B cell (primary cell): ENCODE data around the gene RASSF3. TPM values are rescaled to one million over a fixed set of nuclear protein-coding genes. Genes with fewer than 3 reads are reported as not detected.

Source experiments
- ATAC-seq: fragments of 200-7000 bp; cut with Tn5 transposase; one replicate; pipeline ENCODE4 v1.10.0; 2021; ENCODE audit warnings: low read depth, mild to moderate bottlenecking, moderate number of reproducible peaks, moderate library complexity
- CTCF ChIA-PET: fragments of 350-600 bp; sonication (Branson Sonifier 250); formaldehyde crosslinking; loops from one replicate; lab custom pipeline; 2021; ENCODE audit warnings: antibody characterized with exemption, inconsistent platforms; lab: Charles Lee
- POLR2A ChIA-PET: fragments of 350-600 bp; sonication (Branson Sonifier 250); formaldehyde crosslinking; loops from one replicate; lab custom pipeline; 2021; ENCODE audit warnings: antibody characterized with exemption; lab: Charles Lee
- DNase-seq: peaks from one replicate; pipeline ENCODE4 v3.0.0; 2013
- H2AFZ ChIP-seq: 2 replicates; pipeline ENCODE4 v1.6.1; 2012; ENCODE audit warnings: mild to moderate bottlenecking, low read depth, low read length; ENCODE audit not compliant: insufficient read depth, poor library complexity, severe bottlenecking
- H3K27ac ChIP-seq, 2 donors: 1 replicate in 1 of 2; 2 replicates in 1 of 2; pipeline ENCODE4 v1.5.1; 2012 to 2013; ENCODE audit warnings: low read length in 2 of 2, mild to moderate bottlenecking in 2 of 2, moderate library complexity in 1 of 2
- H3K27me3 ChIP-seq, 4 experiments: fragments of 200-600 bp in 1 of 4; sonication (generic) in 1 of 4; replicated peaks in 1 of 4; 1 replicate in 2 of 4; 2 replicates in 2 of 4; pipeline versions ENCODE4 v1.6.1 to v1.7.0; 2013 to 2016; ENCODE audit warnings: low read length in 3 of 4, mild to moderate bottlenecking in 2 of 4, mixed read lengths in 1 of 4, moderate library complexity in 1 of 4; ENCODE audit not compliant: insufficient read depth in 4 of 4, control insufficient read depth in 3 of 4; ENCODE audit errors: control extremely low read depth in 1 of 4
- H3K36me3 ChIP-seq, 2 experiments: replicated peaks in 1 of 2; 1 replicate in 1 of 2; 2 replicates in 1 of 2; pipeline versions ENCODE4 v1.6.1 to v1.7.1; 2013; ENCODE audit warnings: low read length in 1 of 2; ENCODE audit not compliant: insufficient read depth in 2 of 2, control insufficient read depth in 1 of 2; ENCODE audit errors: control extremely low read depth in 1 of 2, extremely low read depth in 1 of 2
- H3K4me1 ChIP-seq, 2 donors: fragments of 200-600 bp in 1 of 2; sonication (generic) in 1 of 2; 1 replicate in 1 of 2; 2 replicates in 1 of 2; pipeline versions ENCODE4 v1.5.1 to v1.6.1; 2013 to 2017; ENCODE audit warnings: low read length in 2 of 2; ENCODE audit not compliant: control insufficient read depth in 2 of 2, insufficient read depth in 2 of 2
- H3K4me2 ChIP-seq: replicated peaks from 2 replicates; pipeline ENCODE3; 2012; ENCODE audit warnings: mild to moderate bottlenecking, low read depth, low read length; ENCODE audit not compliant: poor library complexity, severe bottlenecking
- H3K4me3 ChIP-seq, 5 experiments: fragments of 200-600 bp in 1 of 5; sonication (generic) in 1 of 5; 1 replicate in 3 of 5; 2 replicates in 2 of 5; pipeline versions ENCODE4 v1.5.1 to v1.7.0; 2011 to 2016; ENCODE audit warnings: low read length in 4 of 5, mild to moderate bottlenecking in 4 of 5, low read depth in 2 of 5, control low read depth in 1 of 5, moderate library complexity in 1 of 5; ENCODE audit not compliant: insufficient read depth in 1 of 5; ENCODE audit errors: control extremely low read depth in 1 of 5, extremely low read depth in 1 of 5
- H3K79me2 ChIP-seq: fragments of 200-600 bp; sonication (generic); one replicate; pipeline ENCODE4 v1.6.0; 2016; ENCODE audit warnings: low read length; ENCODE audit not compliant: control insufficient read depth, insufficient read depth
- H3K9ac ChIP-seq: fragments of 200-600 bp; sonication (generic); 2 replicates; pipeline ENCODE4 v1.6.1; 2017; ENCODE audit warnings: mild to moderate bottlenecking, low read length, moderate library complexity
- H3K9me3 ChIP-seq, 3 donors: one replicate each; pipeline versions ENCODE4 v1.6.1 to v1.7.1; 2013; ENCODE audit warnings: low read length in 2 of 3; ENCODE audit not compliant: control insufficient read depth in 2 of 3, insufficient read depth in 1 of 3; ENCODE audit errors: control extremely low read depth in 1 of 3
- H4K20me1 ChIP-seq: 2 replicates; pipeline ENCODE4 v1.6.0; 2012; ENCODE audit warnings: mild to moderate bottlenecking, low read length; ENCODE audit not compliant: insufficient read depth, control insufficient read depth, poor library complexity, severe bottlenecking
- H3K27ac Mint-ChIP-seq: one replicate; pipeline ENCODE4 v1.8.0; 2021; ENCODE audit warnings: mixed read lengths
- H3K27me3 Mint-ChIP-seq: one replicate; pipeline ENCODE4 v1.8.0; 2021; ENCODE audit warnings: mixed read lengths
- H3K4me1 Mint-ChIP-seq: one replicate; pipeline ENCODE4 v1.8.0; 2021; ENCODE audit warnings: mixed read lengths
- H3K4me3 Mint-ChIP-seq: one replicate; pipeline ENCODE4 v1.8.0; 2021; ENCODE audit warnings: mixed read lengths
- H3K9me3 Mint-ChIP-seq: one replicate; pipeline ENCODE4 v1.8.0; 2022; ENCODE audit warnings: mixed read lengths; ENCODE audit not compliant: insufficient read depth
- EZH2 ChIP-seq: IDR thresholded peaks from 2 replicates; pipeline ENCODE4 v1.6.1; 2012; ENCODE audit warnings: borderline replicate concordance, low read depth, mild to moderate bottlenecking, moderate library complexity, low read length; ENCODE audit not compliant: insufficient read depth, poor library complexity, severe bottlenecking
- WGBS: methylation state at CpG from one replicate; pipeline ENCODE4 v1.1.5; 2013; ENCODE audit warnings: missing lambda C conversion rate; ENCODE audit not compliant: insufficient coverage; 5-methylcytosine and 5-hydroxymethylcytosine counted together
- intact Hi-C: fragments of 100-400 bp; cut with micrococcal nuclease; formaldehyde crosslinking; loops from one replicate; pipeline ENCODE4 v1.10.0; 2022
- polyA plus RNA-seq: library from polyadenylated mRNA; depleted of rRNA; stranded (reverse); fragments of >200 nt; gene quantifications from 2 replicates; pipeline ENCODE4 v1.2.3, GENCODE V29; 2012
- total RNA-seq, 2 donors: library from RNA; stranded (reverse); fragments of 120-200 nt in 1 of 2; gene quantifications; 1 replicate in 1 of 2; 2 replicates in 1 of 2; pipeline versions ENCODE4 v1.2.3 to v1.2.4, GENCODE V29; 2013 to 2022
- TF ChIP-seq, protein P1 (sequence below): fragments of 200-600 bp; IDR thresholded peaks from one replicate; pipeline ENCODE4 v1.8.0; 2022; ENCODE audit warnings: antibody characterized with exemption, mild to moderate bottlenecking

The RASSF3 gene
- total and polyA plus RNA-seq, 2 donors (not counting 1 experiment from before 2014, with no cell fraction given), result 25.8 to 104 TPM

DNA sequence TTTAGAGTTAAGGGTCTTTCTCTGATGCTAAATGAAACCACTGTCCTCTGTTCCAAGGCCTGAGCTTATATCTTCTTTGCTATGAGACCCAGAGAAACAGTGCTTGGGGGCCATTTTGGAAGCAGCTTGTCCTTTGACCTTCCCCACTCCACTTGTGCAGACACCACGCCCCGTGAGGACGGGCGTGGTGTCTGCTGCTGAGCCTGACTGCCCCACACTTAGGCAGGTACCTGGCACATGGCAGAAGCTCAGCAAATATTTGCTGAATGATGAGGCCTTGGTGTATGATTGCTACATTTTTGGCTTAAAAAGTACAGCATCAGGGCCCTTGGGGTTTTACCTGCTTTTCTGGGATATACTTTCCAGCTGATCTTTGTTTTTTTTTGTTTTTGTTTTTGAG lies 69.9 kb downstream of the RASSF3 start:
- ChIA-PET CTCF (interaction anchor here (0.8 to 3.7 kb wide), 10 partner anchors 10 to 132 kb away, joined by 3 to 16 read pairs (median 4); no protein-coding TSS in a partner anchor), POLR2A (interaction anchor here (0.8 to 1.2 kb wide), 3 partner anchors 13 to 67 kb away, joined by 3 to 4 read pairs (median 3); no protein-coding TSS in a partner anchor)
- peak overlapping the region; percentile 89 for H3K27ac Mint-ChIP-seq
- peak overlapping the region; percentile 71 for H3K4me3 Mint-ChIP-seq
- no peaks in the 10 kb centered on the region for H3K9me3 Mint-ChIP-seq
- peak overlapping the region in 1 of 5 experiments; percentile 26 for H3K4me3 ChIP-seq
- H3K27ac ChIP-seq, result peak overlapping the region; percentile 62 to 66
- peaks cover 77 to 79% of the 10 kb centered on the region in 2 donors for H3K4me1 ChIP-seq
- peaks cover 76% of the 10 kb centered on the region for H3K4me1 Mint-ChIP-seq
- ATAC-seq (no peak), DNase-seq (no peak)
- peaks cover 45% of the 10 kb centered on the region for H4K20me1 ChIP-seq
- peak overlapping the region; percentile 26 for H3K9ac ChIP-seq
- H3K27me3 Mint-ChIP-seq, result no peaks in the 10 kb centered on the region
- no peaks in the 10 kb centered on the region for H3K27me3 ChIP-seq
- no peaks in the 10 kb centered on the region for H3K9me3 ChIP-seq
- WGBS, result 55% methylated on average over 3 of the region's 4 CpGs
- no peak overlapping the region for H2AFZ ChIP-seq
- TF ChIP-seq, protein P1, sequence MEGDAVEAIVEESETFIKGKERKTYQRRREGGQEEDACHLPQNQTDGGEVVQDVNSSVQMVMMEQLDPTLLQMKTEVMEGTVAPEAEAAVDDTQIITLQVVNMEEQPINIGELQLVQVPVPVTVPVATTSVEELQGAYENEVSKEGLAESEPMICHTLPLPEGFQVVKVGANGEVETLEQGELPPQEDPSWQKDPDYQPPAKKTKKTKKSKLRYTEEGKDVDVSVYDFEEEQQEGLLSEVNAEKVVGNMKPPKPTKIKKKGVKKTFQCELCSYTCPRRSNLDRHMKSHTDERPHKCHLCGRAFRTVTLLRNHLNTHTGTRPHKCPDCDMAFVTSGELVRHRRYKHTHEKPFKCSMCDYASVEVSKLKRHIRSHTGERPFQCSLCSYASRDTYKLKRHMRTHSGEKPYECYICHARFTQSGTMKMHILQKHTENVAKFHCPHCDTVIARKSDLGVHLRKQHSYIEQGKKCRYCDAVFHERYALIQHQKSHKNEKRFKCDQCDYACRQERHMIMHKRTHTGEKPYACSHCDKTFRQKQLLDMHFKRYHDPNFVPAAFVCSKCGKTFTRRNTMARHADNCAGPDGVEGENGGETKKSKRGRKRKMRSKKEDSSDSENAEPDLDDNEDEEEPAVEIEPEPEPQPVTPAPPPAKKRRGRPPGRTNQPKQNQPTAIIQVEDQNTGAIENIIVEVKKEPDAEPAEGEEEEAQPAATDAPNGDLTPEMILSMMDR, result no peak
- TF ChIP-seq EZH2, result no peak
- H3K79me2 ChIP-seq, result peaks cover 99% of the 10 kb centered on the region
- intact Hi-C loops, result no loop called here
- peaks cover 0 to 8% of the 10 kb centered on the region in 2 experiments for H3K36me3 ChIP-seq
- H3K4me2 ChIP-seq, result peak overlapping the region; percentile 57

GRCh38 chr12:64681200-64682052 lies 71.1 kb downstream of the RASSF3 start:
- intact Hi-C loops, result no loop called here
- Histone ChIP-seq H2AFZ (no peak overlapping the region), H3K4me3 (no peak overlapping the region), H3K36me3 (peaks cover 3 to 17% of the 10 kb centered on the region in 2 experiments), H3K4me2 (peak overlapping the region; percentile 27), H4K20me1 (peaks cover 45% of the 10 kb centered on the region), H3K9me3 (no peaks in the 10 kb centered on the region), H3K27ac (peak overlapping the region; percentile 34 to 66), H3K27me3 (no peaks in the 10 kb centered on the region), H3K4me1 (peaks cover 69% of the 10 kb centered on the region in 2 donors), H3K9ac (no peak overlapping the region), H3K79me2 (peaks cover 94% of the 10 kb centered on the region)
- ATAC-seq, result no peak
- 69% methylated on average over 3 of the region's 5 CpGs for WGBS
- H3K27ac Mint-ChIP-seq, result peak overlapping the region; percentile 79
- peaks cover 68% of the 10 kb centered on the region for H3K4me1 Mint-ChIP-seq
- no peaks in the 10 kb centered on the region for H3K27me3 Mint-ChIP-seq
- ChIA-PET CTCF (interaction anchor here (0.8 to 5.5 kb wide), 5 partner anchors 12 to 132 kb away, joined by 3 to 28 read pairs (median 4); no protein-coding TSS in a partner anchor), POLR2A (no interaction called here)
- no peak for TF ChIP-seq EZH2
- TF ChIP-seq, protein P1, result no peak
- peak overlapping the region; percentile 61 for H3K4me3 Mint-ChIP-seq
- DNase-seq, result no peak
- no peaks in the 10 kb centered on the region for H3K9me3 Mint-ChIP-seq
